Thoracic aorta (tissue), 2 donors: Measurements from ENCODE around the gene CHRNG. TPM values are rescaled to one million over a fixed set of nuclear protein-coding genes. Genes with fewer than 3 reads are reported as not detected.

Source experiments
- ATAC-seq: fragments of 150-250 bp; one replicate; pipeline ENCODE4 v1.8.0; 2017; ENCODE audit warnings: low read depth; ENCODE audit not compliant: insufficient number of reproducible peaks, low FRiP score
- DNase-seq: peaks from one replicate; pipeline ENCODE4 v3.0.0-alpha.2; 2020; ENCODE audit warnings: low spot score
- H3K27ac ChIP-seq, 2 donors: fragments of 200-600 bp; sonication (generic); 1 replicate in 1 of 2; 2 replicates in 1 of 2; pipeline ENCODE4 v1.5.1; 2016; ENCODE audit warnings: mild to moderate bottlenecking in 2 of 2, moderate library complexity in 2 of 2
- H3K27me3 ChIP-seq: fragments of 200-600 bp; sonication (generic); replicated peaks from 2 replicates; pipeline ENCODE4 v1.6.0; 2016; ENCODE audit warnings: mild to moderate bottlenecking; ENCODE audit not compliant: insufficient read depth
- H3K36me3 ChIP-seq: fragments of 200-600 bp; sonication (generic); one replicate; pipeline ENCODE4 v1.5.1; 2016
- H3K4me1 ChIP-seq, 2 donors: fragments of 200-600 bp; sonication (generic); 1 replicate in 1 of 2; 2 replicates in 1 of 2; pipeline versions ENCODE4 v1.5.1 to v1.6.0; 2016; ENCODE audit warnings: low read depth in 2 of 2, mild to moderate bottlenecking in 1 of 2; ENCODE audit not compliant: control insufficient read depth in 1 of 2
- H3K4me3 ChIP-seq: fragments of 200-600 bp; sonication (generic); 2 replicates; pipeline ENCODE4 v1.5.1; 2016; ENCODE audit warnings: mild to moderate bottlenecking
- H3K9me3 ChIP-seq: fragments of 200-600 bp; sonication (generic); 2 replicates; pipeline ENCODE4 v1.5.1; 2016
- total RNA-seq, 2 donors: library from RNA; depleted of rRNA; stranded (reverse); fragments of >200 nt; gene quantifications; one replicate each; pipeline versions ENCODE4 v1.1.0 to v1.2.3, GENCODE V29; 2016
- TF ChIP-seq, protein P1 (sequence below): fragments of 200-600 bp; sonication (generic); IDR thresholded peaks from one replicate; pipeline ENCODE4 v1.5.1; 2019; ENCODE audit warnings: antibody characterized with exemption

Gene CHRNG
- total RNA-seq, 2 donors from 2014 or later = not detected

DNA sequence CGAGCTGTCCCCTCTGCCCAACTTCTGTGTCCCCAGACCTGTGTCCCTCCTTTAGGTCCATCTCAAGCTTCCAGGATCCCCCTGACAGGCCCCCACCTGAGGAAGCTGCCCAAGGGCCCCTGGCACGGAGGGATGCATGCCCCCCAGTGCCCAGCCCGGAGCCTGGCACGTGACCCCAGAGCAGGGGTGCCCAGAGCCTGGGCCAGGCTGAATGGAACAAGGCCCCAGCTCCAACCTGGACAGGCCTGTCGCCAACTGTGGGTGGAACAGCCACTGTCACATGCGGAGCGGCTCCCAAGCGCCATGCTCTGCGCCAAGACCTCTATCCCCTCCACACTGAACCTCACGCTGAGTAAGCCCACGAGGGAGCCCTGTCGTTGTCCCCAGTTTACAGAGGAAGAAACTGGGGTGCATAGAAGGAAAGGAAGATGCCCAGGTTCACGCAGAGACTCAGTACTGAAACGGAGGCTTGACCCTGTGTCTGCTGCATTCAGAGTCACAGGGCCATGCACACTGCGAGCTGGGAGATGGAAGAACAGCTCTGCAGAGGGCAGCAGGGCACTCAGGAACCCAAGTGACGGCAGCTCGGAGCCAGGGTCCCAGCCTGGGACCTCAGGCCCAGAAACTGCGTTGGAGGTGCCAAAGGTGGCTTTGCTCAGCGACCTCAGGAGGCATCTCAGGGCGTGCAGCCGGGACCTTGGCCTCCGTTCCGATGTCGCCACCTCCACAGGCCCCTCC is 46.4 kb upstream of the CHRNG start:
- no peaks in the 10 kb centered on the region for H3K36me3 ChIP-seq
- TF ChIP-seq, protein P1, sequence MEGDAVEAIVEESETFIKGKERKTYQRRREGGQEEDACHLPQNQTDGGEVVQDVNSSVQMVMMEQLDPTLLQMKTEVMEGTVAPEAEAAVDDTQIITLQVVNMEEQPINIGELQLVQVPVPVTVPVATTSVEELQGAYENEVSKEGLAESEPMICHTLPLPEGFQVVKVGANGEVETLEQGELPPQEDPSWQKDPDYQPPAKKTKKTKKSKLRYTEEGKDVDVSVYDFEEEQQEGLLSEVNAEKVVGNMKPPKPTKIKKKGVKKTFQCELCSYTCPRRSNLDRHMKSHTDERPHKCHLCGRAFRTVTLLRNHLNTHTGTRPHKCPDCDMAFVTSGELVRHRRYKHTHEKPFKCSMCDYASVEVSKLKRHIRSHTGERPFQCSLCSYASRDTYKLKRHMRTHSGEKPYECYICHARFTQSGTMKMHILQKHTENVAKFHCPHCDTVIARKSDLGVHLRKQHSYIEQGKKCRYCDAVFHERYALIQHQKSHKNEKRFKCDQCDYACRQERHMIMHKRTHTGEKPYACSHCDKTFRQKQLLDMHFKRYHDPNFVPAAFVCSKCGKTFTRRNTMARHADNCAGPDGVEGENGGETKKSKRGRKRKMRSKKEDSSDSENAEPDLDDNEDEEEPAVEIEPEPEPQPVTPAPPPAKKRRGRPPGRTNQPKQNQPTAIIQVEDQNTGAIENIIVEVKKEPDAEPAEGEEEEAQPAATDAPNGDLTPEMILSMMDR = no peak
- ATAC-seq (no peak), DNase-seq (no peak)
- H3K9me3 ChIP-seq = no peaks in the 10 kb centered on the region
- H3K27ac ChIP-seq = no peak overlapping the region
- H3K4me1 ChIP-seq = no peaks in the 10 kb centered on the region
- H3K4me3 ChIP-seq = no peak overlapping the region
- H3K27me3 ChIP-seq = no peaks in the 10 kb centered on the region

GRCh38 chr2:232493701-232494474 is 45.6 kb upstream of the CHRNG start:
- TF ChIP-seq, protein P1 = no peak
- Histone ChIP-seq H3K36me3 (no peaks in the 10 kb centered on the region), H3K27ac (no peak overlapping the region), H3K4me3 (no peak overlapping the region), H3K9me3 (no peaks in the 10 kb centered on the region), H3K27me3 (no peaks in the 10 kb centered on the region), H3K4me1 (no peaks in the 10 kb centered on the region)
- ATAC-seq = no peak
- no peak for DNase-seq

DNA sequence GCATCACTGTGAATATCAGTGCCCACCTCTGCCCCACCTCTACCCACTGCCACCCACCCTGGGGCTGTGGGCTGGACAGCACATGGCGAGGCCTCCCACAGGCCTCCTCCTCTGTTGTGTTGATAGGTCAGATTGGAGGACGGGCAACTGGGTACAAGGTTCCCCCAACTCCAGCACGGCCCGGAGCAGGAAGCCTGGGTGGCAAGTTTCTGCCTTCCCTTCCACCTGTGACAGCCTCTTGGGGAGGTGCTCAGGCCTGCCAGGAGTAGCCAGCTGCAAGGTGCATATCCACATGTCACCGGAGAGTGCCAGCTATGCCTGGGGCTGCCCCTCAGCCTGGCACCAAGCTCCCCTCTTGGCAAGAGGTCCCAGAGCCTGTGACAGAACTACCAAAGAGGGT is 45.0 kb upstream of the CHRNG start:
- H3K9me3 ChIP-seq = no peaks in the 10 kb centered on the region
- no peak overlapping the region for H3K4me3 ChIP-seq
- ATAC-seq (no peak), DNase-seq (no peak)
- TF ChIP-seq, protein P1 = no peak
- H3K4me1 ChIP-seq = no peaks in the 10 kb centered on the region
- H3K27me3 ChIP-seq = no peaks in the 10 kb centered on the region
- H3K27ac ChIP-seq = no peak overlapping the region
- no peaks in the 10 kb centered on the region for H3K36me3 ChIP-seq

GRCh38 chr2:232495292-232495691 is 44.2 kb upstream of the CHRNG start:
- Histone ChIP-seq H3K36me3 (no peaks in the 10 kb centered on the region), H3K4me3 (no peak overlapping the region), H3K4me1 (no peaks in the 10 kb centered on the region), H3K9me3 (no peaks in the 10 kb centered on the region), H3K27ac (no peak overlapping the region), H3K27me3 (no peaks in the 10 kb centered on the region)
- no peak for DNase-seq
- ATAC-seq = no peak
- TF ChIP-seq, protein P1 = no peak

DNA sequence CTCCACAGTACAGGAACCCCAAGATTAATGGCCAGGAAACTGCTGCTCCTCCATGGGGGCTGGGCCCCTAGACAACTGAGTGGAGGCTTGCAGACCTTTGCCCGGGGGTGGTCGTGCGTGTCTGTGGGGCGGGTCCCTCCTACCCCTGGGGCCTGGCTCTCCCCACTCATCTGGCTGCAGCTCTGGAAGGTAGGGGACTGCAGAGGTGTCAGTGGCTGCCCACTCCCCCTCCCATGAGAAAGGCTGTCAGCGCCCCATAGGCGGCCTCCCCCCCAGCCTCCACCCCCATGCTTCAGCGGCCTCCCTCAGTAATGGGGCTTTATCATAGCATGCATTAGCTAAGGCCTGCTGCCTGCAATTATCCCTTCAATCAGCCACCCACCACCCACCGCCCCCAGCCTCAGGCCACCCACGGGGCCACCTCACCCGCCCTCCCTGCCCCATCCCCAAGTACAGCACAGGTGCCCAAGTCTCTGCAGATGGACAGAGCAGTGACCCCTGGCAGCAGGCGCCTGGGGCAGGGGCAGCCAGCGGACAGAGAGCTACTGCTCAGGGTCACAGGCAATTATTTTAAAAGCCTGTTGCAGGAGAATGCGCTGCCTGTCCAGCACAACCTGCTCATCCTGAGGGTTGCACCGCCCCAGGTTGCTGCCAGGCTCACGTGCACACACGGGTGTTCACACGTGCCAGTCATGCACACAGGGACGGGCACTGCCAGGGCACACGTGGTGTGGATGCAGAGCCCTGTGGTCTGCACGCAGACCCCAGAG is 42.8 kb upstream of the CHRNG start:
- H3K36me3 ChIP-seq = no peaks in the 10 kb centered on the region
- no peaks in the 10 kb centered on the region for H3K27me3 ChIP-seq
- ATAC-seq (no peak), DNase-seq (no peak)
- no peak overlapping the region for H3K4me3 ChIP-seq
- no peaks in the 10 kb centered on the region for H3K4me1 ChIP-seq
- H3K27ac ChIP-seq = no peak overlapping the region
- H3K9me3 ChIP-seq = no peaks in the 10 kb centered on the region
- TF ChIP-seq, protein P1 = no peak
